ENCODE measurements around the gene SACS. TPM values are rescaled to one million over a fixed set of nuclear protein-coding genes. Genes with fewer than 3 reads are reported as not detected.

SACS gene
- total RNA-seq, 1 donor from 2014 or later = 56.0 TPM

DNA sequence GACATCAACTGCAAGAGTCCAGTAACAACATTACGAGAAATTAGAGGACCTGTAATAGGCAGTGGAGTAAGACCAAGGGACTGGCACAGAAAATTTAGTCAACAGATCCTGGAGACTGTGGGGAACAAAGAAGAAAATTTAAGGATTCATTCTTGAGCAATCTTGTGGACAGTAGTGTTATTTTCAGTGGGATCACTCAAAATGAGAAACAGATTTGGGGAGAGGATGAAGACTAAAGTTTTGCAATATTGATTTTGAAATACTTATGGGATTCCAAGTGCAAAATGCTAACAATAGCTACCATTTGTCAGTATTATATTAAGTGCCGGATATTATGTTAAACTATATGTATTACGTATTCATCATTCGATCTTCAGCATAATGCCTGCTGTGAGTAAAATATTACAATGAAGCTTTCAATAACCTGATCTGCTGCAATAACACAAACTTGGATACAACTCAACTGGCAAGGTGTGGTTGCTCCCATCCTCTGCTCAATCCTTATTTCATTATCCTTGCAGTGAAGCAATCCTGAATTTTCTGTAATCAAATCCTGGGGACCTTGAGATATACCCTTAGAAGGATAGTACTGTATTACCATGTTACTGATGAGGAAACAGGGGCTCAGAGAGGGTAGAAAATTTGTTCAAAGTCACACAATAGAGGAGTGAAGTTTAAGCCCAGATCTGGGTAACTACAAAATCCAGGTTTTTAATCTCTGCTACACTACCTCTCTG lies 84.2 kb downstream of the SACS start:
- DNase-seq (ENCODE audit: low read depth) = no peak
- no peaks in the 10 kb centered on the region for H3K27me3 ChIP-seq (ENCODE audit: control insufficient read depth, insufficient read depth, low read length)
- TF ChIP-seq, protein P1, sequence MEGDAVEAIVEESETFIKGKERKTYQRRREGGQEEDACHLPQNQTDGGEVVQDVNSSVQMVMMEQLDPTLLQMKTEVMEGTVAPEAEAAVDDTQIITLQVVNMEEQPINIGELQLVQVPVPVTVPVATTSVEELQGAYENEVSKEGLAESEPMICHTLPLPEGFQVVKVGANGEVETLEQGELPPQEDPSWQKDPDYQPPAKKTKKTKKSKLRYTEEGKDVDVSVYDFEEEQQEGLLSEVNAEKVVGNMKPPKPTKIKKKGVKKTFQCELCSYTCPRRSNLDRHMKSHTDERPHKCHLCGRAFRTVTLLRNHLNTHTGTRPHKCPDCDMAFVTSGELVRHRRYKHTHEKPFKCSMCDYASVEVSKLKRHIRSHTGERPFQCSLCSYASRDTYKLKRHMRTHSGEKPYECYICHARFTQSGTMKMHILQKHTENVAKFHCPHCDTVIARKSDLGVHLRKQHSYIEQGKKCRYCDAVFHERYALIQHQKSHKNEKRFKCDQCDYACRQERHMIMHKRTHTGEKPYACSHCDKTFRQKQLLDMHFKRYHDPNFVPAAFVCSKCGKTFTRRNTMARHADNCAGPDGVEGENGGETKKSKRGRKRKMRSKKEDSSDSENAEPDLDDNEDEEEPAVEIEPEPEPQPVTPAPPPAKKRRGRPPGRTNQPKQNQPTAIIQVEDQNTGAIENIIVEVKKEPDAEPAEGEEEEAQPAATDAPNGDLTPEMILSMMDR (IDR thresholded peaks at IDR 0.05; ENCODE audit: insufficient read depth, low read length, poor library complexity, severe bottlenecking) = no peak
- no peak overlapping the region for H3K4me3 ChIP-seq (ENCODE audit: low read depth, low read length)
- H3K36me3 ChIP-seq (ENCODE audit: control insufficient read depth, insufficient read depth, low read length) = peaks cover 3% of the 10 kb centered on the region

DNA sequence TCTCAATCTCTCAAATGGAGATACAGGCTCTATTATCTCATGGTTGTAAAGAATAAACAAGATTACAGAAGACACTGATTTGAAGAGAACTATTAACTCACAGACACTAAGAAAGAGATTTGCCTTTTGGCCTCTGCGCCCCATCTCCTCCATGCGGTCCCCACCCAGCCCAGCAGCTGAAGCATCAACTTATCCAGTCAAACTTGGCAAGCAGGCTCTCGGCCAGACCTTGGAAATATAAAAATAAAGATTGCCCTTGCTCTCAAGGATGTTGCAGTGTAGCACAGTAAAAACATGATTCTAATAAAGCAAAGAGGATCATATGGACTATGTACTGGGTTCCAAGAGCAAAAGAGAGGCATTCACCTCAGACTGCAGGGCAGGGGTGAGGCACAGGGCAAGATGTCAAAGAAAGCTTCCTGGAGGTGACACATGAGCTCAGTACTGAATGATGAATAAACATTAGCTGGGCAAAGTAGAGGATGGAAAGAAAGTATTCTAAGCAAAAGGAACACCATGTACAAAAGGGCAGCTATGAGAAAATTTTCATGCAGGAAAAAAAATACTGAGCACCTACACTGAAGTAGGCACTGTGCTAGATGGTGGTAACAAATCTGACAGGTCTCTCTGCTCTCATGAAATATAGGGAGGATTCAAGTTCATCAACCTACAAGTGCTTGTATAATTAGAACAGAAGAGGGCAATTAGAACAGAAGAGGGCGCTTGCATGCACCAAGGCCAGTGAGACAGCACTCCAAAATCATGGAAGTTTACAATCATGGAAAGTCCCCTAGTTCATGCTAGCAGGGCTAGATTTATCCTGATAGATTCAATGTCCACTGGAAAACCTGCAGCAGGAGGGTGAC lies 85.0 kb downstream of the SACS start:
- Histone ChIP-seq H3K36me3 (ENCODE audit: control insufficient read depth, insufficient read depth, low read length) (peaks cover 3% of the 10 kb centered on the region), H3K4me3 (ENCODE audit: low read depth, low read length) (no peak overlapping the region), H3K27me3 (ENCODE audit: control insufficient read depth, insufficient read depth, low read length) (no peaks in the 10 kb centered on the region)
- TF ChIP-seq, protein P1 (IDR thresholded peaks at IDR 0.05; ENCODE audit: insufficient read depth, low read length, poor library complexity, severe bottlenecking) = no peak
- no peak for DNase-seq (ENCODE audit: low read depth)

DNA sequence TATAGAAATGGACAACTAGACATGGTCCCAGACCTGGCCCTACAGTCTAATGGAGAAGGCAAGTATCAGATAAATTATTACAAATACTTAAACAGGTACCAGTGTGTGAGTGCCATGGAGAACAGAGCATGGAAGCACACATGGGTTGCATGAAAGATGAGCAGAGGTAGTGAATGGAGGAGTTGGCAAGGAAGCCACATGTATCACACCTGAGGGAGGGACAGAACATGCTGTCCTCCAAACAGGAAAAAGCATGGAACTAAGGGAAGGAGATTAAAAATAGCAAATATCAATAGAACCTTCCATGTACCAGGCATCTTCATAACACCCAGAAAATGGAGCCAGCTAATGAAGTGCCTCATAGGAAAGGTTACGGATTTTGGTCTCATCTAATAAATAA lies 85.9 kb downstream of the SACS start:
- H3K27me3 ChIP-seq (ENCODE audit: control insufficient read depth, insufficient read depth, low read length) = no peaks in the 10 kb centered on the region
- TF ChIP-seq, protein P1 (IDR thresholded peaks at IDR 0.05; ENCODE audit: insufficient read depth, low read length, poor library complexity, severe bottlenecking) = no peak
- no peak for DNase-seq (ENCODE audit: low read depth)
- peaks cover 3% of the 10 kb centered on the region for H3K36me3 ChIP-seq (ENCODE audit: control insufficient read depth, insufficient read depth, low read length)
- H3K4me3 ChIP-seq (ENCODE audit: low read depth, low read length) = no peak overlapping the region

DNA sequence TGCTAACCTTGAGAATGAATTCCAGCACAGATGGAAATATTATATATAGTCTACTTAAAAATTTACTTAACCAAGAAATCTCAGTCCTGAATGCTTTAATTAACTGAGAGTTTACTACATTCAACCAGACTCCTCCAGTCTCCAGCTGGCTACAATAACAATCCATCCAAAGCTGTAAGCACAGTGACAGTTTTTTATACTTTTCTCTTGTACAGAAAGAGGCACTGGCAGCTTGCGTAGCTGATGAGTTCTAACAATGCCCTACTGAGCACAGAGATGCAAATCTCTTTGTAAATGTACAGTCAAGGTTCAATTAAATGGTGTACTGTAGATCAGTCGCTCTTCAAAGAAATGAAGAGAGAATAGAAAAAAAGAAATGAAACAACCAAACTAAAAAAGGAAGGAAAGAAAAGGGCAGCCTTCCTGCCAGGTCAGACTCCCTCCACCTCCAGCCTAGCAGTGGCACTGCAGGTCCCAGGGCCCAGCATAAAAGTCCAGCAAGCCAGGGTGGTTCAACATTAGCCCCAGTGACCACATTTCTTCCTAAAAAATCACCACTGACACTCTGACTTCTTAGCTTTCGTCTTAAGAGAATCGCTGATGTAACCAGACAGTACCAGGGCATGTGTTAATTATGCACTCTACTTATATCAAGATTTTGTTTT lies 88.4 kb downstream of the SACS start:
- peaks cover 2% of the 10 kb centered on the region for H3K36me3 ChIP-seq (ENCODE audit: control insufficient read depth, insufficient read depth, low read length)
- TF ChIP-seq, protein P1 (IDR thresholded peaks at IDR 0.05; ENCODE audit: insufficient read depth, low read length, poor library complexity, severe bottlenecking) = no peak
- no peak for DNase-seq (ENCODE audit: low read depth)

DNA sequence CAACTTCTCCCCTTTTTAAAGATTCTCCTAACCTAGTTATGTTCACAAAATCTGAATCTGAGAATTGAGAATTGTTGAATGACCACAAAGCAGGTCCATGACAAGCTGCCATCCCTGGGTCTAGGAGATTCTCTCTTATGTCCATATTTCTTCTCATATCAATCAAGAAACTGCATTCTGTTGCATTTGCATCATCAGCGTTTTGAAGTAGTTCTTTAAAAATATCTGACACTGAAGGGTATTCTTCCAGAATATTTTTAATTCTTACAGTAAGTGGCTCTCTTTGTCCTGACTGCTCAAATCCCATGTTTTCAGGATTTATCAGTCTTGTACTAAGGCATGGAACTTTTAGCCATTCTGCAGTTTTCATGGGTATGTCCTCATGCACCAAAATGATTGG lies 94.3 kb downstream of the SACS start:
- TF ChIP-seq, protein P1 (IDR thresholded peaks at IDR 0.05; ENCODE audit: insufficient read depth, low read length, poor library complexity, severe bottlenecking) = no peak
- no peaks in the 10 kb centered on the region for H3K36me3 ChIP-seq (ENCODE audit: control insufficient read depth, insufficient read depth, low read length)
- no peak overlapping the region for H3K4me3 ChIP-seq (ENCODE audit: low read depth, low read length)
- no peaks in the 10 kb centered on the region for H3K27me3 ChIP-seq (ENCODE audit: control insufficient read depth, insufficient read depth, low read length)
- DNase-seq (ENCODE audit: low read depth) = no peak

More for the DNA sequence above, 88.4 kb downstream of the SACS start:
- Histone ChIP-seq H3K27me3 (ENCODE audit: control insufficient read depth, insufficient read depth, low read length) (no peaks in the 10 kb centered on the region), H3K4me3 (ENCODE audit: low read depth, low read length) (no peak overlapping the region)
